HL-60 (cell line): ENCODE data around the gene NKAIN2.

Experiments
- CTCF ChIP-seq: IDR thresholded peaks from one replicate; pipeline ENCODE4 v1.5.1; 2011; ENCODE audit warnings: low read length, control low read depth, inconsistent platforms; ENCODE audit not compliant: insufficient read depth
- POLR2AphosphoS5 ChIP-seq: IDR thresholded peaks from 2 replicates; pipeline ENCODE4 v1.6.1; 2012; ENCODE audit warnings: low read depth
- REST ChIP-seq: IDR thresholded peaks from 2 replicates; pipeline ENCODE4 v1.6.1; 2012; ENCODE audit warnings: low read depth; ENCODE audit not compliant: insufficient replicate concordance

- TF ChIP-seq CTCF, result no peak
- no peak for TF ChIP-seq POLR2AphosphoS5
- TF ChIP-seq REST, result no peak
Observed at GRCh38 chr6:124536842-124537191, 733.2 kb downstream of the NKAIN2 start.
